GM19025 (cell line): ENCODE data around the gene GRK2.

ENCODE experiments used
- ATAC-seq: cut with Tn5 transposase; IDR thresholded peaks from one replicate; pipeline ENCODE4 v1.9.1; 2021; ENCODE audit warnings: mild to moderate bottlenecking, low read depth, moderate library complexity; ENCODE audit not compliant: unreplicated experiment

The GRK2 gene

DNA sequence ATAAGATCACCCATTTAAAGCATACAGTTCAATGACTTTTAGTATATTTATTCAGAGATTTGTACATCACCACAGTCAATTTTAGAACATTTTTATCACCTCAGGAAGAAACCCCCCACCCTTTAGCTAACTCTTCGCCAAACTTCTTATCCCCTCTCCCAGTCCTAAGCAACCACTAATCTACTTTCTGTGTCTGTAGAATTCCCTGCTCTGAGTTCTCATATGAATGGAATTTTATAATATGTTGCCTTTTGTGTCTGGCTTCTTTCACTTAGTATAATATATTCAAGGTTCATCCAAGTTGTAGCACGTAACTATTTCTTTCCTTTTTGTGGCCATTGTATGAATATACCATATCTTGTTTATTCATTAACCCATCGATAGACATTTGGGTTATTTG, 26.4 kb downstream of the GRK2 start:
- ATAC-seq: no peak

GRCh38 chr11:67293090-67293489, 26.8 kb downstream of the GRK2 start:
- ATAC-seq: no peak

- ATAC-seq: no peak
These were observed 29.6 kb downstream of the GRK2 start for GRCh38 chr11:67295846-67296245.

DNA sequence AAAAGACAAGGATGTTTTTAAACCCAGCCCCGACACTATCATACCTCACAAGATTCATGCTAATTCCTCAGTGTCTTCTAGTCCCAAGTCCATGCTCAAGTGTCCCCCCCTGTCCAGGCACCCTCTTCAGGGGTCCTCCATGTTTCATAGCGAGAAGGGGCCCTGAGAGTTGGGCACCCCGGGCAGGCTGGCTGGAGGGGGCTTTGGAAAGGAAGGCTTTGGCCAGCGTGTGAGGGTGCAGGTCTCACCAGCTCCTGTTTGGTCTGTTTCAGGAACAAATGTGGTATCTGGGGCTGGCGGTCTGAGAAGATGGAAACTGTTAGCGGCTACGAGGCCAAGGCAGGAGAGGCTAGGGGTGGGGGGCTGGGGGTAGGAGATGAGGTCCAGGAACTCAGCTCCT, 32.5 kb downstream of the GRK2 start:
- ATAC-seq: no peak

- no peak for ATAC-seq
These were observed 33.4 kb downstream of the GRK2 start for GRCh38 chr11:67299471-67300191.

- ATAC-seq: no peak
These were observed 34.0 kb downstream of the GRK2 start for GRCh38 chr11:67300256-67300755.

DNA sequence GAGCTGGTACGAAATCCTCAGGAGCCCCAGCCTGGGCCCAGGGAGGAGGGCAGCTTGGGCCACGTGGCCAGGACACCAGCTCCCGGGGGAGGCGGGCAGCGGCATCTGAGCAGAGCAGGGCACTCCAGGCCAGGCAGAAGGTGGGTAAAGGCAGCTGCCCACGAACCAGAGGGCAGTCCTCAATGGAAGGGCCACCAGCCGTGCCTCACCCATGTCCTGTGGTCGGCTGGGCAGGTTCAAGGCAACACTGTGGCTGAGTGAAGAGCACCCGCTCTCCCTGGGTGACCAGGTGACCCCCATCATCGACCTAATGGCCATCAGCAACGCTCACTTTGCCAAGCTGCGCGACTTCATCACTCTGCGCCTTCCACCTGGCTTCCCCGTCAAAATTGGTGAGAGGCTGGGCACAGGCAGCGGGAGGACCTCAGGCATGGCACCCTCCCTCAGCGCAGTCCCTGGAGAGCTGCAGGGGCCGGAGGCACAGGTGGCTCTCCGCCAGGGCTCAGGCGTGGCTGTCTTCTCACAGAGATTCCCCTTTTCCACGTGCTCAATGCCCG, 34.6 kb downstream of the GRK2 start:
- ATAC-seq: no peak

DNA sequence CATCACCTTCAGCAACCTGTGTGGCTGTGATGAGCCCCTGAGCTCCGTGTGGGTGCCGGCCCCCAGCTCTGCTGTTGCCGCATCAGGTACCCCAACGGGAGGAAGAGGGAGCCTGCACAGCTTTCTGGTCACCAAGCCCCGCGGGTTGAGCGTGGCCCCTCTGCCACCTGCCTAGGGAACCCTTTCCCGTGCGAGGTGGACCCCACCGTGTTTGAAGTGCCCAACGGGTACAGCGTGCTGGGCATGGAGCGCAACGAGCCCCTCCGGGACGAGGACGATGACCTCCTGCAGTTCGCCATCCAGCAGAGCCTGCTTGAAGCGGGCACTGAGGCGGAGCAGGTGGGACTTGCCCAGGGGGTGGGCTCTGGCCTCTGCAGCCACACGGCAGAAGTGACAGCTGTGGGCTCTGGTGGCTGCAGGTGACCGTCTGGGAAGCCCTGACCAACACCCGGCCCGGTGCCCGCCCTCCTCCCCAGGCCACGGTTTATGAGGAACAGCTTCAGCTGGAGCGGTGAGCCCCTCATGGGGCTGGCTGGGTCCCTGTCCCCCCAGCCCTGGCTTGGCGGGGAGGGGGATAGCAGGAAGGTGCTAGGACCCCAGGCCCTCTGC, 35.1 kb downstream of the GRK2 start:
- no peak for ATAC-seq

DNA sequence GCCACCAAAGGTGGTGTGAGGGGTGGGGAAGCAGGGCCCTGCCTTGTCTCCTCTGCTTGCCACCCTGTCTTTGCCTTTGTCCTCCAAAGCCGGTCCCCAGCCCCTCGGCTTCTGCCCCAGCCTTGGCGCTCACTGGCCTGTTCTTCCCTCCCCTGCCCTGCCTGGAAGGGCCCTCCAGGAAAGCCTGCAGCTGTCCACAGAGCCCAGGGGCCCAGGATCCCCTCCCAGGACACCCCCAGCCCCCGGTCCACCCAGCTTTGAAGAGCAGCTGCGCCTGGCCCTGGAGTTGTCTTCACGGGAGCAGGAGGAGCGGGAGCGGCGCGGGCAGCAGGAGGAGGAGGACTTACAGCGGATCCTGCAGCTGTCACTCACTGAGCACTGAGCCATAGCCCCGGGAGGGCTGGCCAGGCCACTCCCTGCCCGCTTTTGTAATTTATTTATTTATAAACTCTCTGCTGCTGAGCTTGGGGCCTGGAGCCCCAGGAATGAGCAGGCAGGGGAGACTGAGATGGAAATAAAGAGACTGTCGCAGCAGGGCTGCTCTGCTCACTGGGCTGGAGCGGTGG, 35.8 kb downstream of the GRK2 start:
- no peak for ATAC-seq

DNA sequence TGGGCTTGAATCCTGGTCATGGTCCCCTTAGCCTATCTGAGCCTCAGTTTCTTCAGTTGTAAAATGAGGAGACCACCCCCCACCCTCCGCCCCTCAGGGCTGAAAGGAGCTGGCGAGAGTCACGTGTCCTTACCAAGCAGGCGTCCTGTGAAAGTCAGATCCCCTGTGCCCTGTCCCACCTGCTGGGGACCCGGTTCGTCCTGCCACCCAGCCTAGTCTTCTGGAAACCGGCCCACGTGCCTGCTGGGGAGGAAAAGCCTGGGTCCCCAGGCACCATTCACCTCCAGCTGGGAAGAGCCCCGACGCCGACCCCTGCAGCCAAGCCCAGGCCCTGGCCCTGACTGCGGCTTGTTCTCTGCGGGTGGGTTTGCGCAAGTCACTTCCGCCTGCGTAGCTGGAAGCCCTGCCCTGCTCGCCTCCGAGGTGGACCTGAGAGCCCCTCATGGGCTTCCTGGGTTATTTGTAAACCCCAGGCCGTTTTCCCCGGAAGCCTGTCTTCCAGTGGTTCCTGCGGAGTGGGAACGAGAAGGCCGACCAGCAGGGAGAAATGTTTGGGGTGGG, 36.4 kb downstream of the GRK2 start:
- ATAC-seq: no peak

- no peak for ATAC-seq
These were observed 37.0 kb downstream of the GRK2 start, which contains the start of gene SSH3 for GRCh38 chr11:67303132-67303834. Gene SSH3 (plus strand): TSS chr11:67303530. CDS start chr11:67303626, 96 bp downstream.

- ATAC-seq: no peak
These were observed 37.6 kb downstream of the GRK2 start for GRCh38 chr11:67303835-67304411.

DNA sequence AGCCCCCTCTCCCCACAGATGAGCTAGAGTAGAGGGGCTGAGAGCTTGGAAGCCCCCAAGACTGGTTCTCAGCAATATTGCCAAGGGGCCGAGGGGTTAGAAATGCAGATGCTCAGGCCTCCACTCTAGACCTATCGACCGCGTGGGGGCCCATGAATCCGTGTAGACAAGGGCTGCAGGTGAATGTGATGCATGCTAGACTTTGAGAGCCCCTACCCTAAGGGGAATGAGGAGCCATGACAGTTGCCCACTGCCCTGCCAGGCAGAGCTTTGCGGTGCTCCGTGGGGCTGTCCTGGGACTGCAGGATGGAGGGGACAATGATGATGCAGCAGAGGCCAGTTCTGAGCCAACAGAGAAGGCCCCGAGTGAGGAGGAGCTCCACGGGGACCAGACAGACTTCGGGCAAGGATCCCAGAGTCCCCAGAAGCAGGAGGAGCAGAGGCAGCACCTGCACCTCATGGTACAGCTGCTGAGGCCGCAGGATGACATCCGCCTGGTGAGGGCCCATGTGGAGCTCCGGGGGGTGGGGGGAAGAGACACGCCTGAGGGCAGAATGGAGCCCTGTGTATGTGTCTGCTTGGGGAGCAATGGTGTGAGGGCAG, 38.3 kb downstream of the GRK2 start:
- no peak for ATAC-seq

- no peak for ATAC-seq
These were observed 40.7 kb downstream of the GRK2 start for GRCh38 chr11:67306769-67307544.

- no peak for ATAC-seq
These were observed 41.3 kb downstream of the GRK2 start for GRCh38 chr11:67307545-67308001.

GRCh38 chr11:67308031-67308866, 42.0 kb downstream of the GRK2 start:
- no peak for ATAC-seq

GRCh38 chr11:67309166-67309565, 42.9 kb downstream of the GRK2 start:
- no peak for ATAC-seq

- ATAC-seq: no peak
These were observed 43.4 kb downstream of the GRK2 start for GRCh38 chr11:67309661-67310061.
